Vagina (tissue), 2 donors: ENCODE measurements around the gene TNPO3.

Experiments used
- CTCF ChIP-seq, 3 experiments: fragments of 450-650 bp in 2 of 3; fragments of 200-600 bp in 1 of 3; sonication (generic) in 1 of 3; IDR thresholded peaks; one replicate each; pipeline ENCODE4 v1.5.1; 2017 to 2019; ENCODE audit warnings: antibody characterized with exemption in 3 of 3, mild to moderate bottlenecking in 2 of 3, moderate library complexity in 2 of 3
- POLR2A ChIP-seq, 2 donors: fragments of 450-650 bp; IDR thresholded peaks; one replicate each; pipeline ENCODE4 v1.6.1; 2017; ENCODE audit warnings: antibody characterized with exemption in 2 of 2, mild to moderate bottlenecking in 2 of 2, moderate library complexity in 2 of 2

- no peak for TF ChIP-seq POLR2A (IDR thresholded peaks at IDR 0.05)
- no peak for TF ChIP-seq CTCF (IDR thresholded peaks at IDR 0.05)
Measured at GRCh38 chr7:128988372-128988771, 66.5 kb downstream of the TNPO3 start.
